Mammary epithelial cell (primary cell): ENCODE measurements around the gene TSGA10IP.

Experiments
- CTCF ChIP-seq, 2 donors: IDR thresholded peaks in 1 of 2; conservative IDR thresholded peaks in 1 of 2; 2 replicates each; pipeline ENCODE4 v1.5.1; 2011 to 2012; ENCODE audit warnings: inconsistent platforms in 2 of 2, low read length in 2 of 2, mild to moderate bottlenecking in 2 of 2, control low read depth in 1 of 2, low read depth in 1 of 2; ENCODE audit not compliant: insufficient read depth in 1 of 2; ENCODE audit errors: extremely low read depth in 1 of 2
- EZH2 ChIP-seq: IDR thresholded peaks from 2 replicates; pipeline ENCODE4 v1.6.1; 2012; ENCODE audit warnings: low read length, inconsistent platforms, borderline replicate concordance

GRCh38 chr11:65976216-65977176, 31.2 kb downstream of the TSGA10IP start:
- TF ChIP-seq CTCF (conservative IDR thresholded peaks at IDR 0.05 in 1 of 2, IDR thresholded peaks at IDR 0.05 in 1 of 2; ENCODE audit: extremely low read depth in 1 of 2, insufficient read depth in 1 of 2, low read depth in 1 of 2, low read length in 2 of 2) (no peak), EZH2 (no peak)
